ENCODE measurements around the gene ERI3. TPM values are rescaled to one million over a fixed set of nuclear protein-coding genes. Genes with fewer than 3 reads are reported as not detected.

ERI3 gene
- total and polyA plus RNA-seq, 2 of the 4 experiments (the other 2 are of a cell fraction): 56.6 to 70.9 TPM

GRCh38 chr1:44321466-44321865 is 33.6 kb downstream of the ERI3 start:
- Histone ChIP-seq H3K56ac (ENCODE audit: extremely low read depth, insufficient read depth, low read length) (no peak overlapping the region), H3K4me3 (ENCODE audit: insufficient read depth, low read depth, low read length) (no peak overlapping the region), H3K4me1 (ENCODE audit: control insufficient read depth, insufficient read depth, low read length) (peaks cover 2% of the 10 kb centered on the region), H3K9me1 (ENCODE audit: insufficient read depth, low read length) (peaks cover 5% of the 10 kb centered on the region; the same call in 1 of the 2 replicates), H3K9ac (ENCODE audit: low read depth, low read length) (no peak overlapping the region), H2BK20ac (ENCODE audit: low read depth, low read length) (no peak overlapping the region), H3K18ac (ENCODE audit: low read depth, low read length) (no peak overlapping the region), H2BK120ac (ENCODE audit: low read depth, low read length) (no peak overlapping the region), H2BK15ac (ENCODE audit: low read depth, low read length) (no peak overlapping the region), H2AK9ac (replicated peaks; ENCODE audit: low read depth, low read length, poor library complexity) (no peak overlapping the region), H3K23ac (ENCODE audit: low read depth, low read length) (no peak overlapping the region), H2AFZ (replicated peaks; ENCODE audit: low read length, poor library complexity) (no peak overlapping the region), H3K27me3 (ENCODE audit: control insufficient read depth, insufficient read depth, low read length) (no peaks in the 10 kb centered on the region), H3K9me3 (ENCODE audit: control insufficient read depth, insufficient read depth, low read length) (no peaks in the 10 kb centered on the region), H4K20me1 (ENCODE audit: insufficient read depth, low read length) (peaks cover 7% of the 10 kb centered on the region), H3K4ac (ENCODE audit: low read depth, low read length) (no peak overlapping the region), H3K4me2 (ENCODE audit: low read depth, low read length) (no peak overlapping the region), H3K14ac (replicated peaks; ENCODE audit: low read depth, low read length) (no peak overlapping the region), H3K79me1 (ENCODE audit: low read depth in 1 of 2, low read length in 2 of 2) (peaks cover 12 to 13% of the 10 kb centered on the region in 2 experiments; a peak in 3 of 4 replicates), H4K8ac (ENCODE audit: low read depth in 2 of 2, low read length in 2 of 2) (no peak overlapping the region), H3K27ac (ENCODE audit: insufficient read depth, low read length) (no peak overlapping the region), H2AK5ac (ENCODE audit: low read depth, low read length) (no peak overlapping the region), H3K36me3 (ENCODE audit: control insufficient read depth, insufficient read depth, low read length) (peaks cover 12% of the 10 kb centered on the region), H4K5ac (ENCODE audit: low read depth, low read length) (no peak overlapping the region), H4K91ac (ENCODE audit: insufficient read depth, low read depth, low read length) (no peak overlapping the region), H2BK5ac (ENCODE audit: low read depth, low read length, poor library complexity, severe bottlenecking) (no peak overlapping the region)
- TF ChIP-seq NFE2L2 (IDR thresholded peaks at IDR 0.05; ENCODE audit: low read depth, low read length): no peak
- no peak for TF ChIP-seq SMC3 (IDR thresholded peaks at IDR 0.05; ENCODE audit: low read depth, low read length)
- no peak for TF ChIP-seq BHLHE40 (IDR thresholded peaks at IDR 0.05; ENCODE audit: low read depth, low read length)
- no peak for TF ChIP-seq CEBPB (IDR thresholded peaks at IDR 0.05; ENCODE audit: low read depth, low read length)
- TF ChIP-seq MXI1 (IDR thresholded peaks at IDR 0.05; ENCODE audit: borderline replicate concordance, low read depth, low read length): no peak
- no peak for TF ChIP-seq POLR2A (IDR thresholded peaks at IDR 0.05; ENCODE audit: low read depth, low read length)
- no peak for TF ChIP-seq RFX5 (IDR thresholded peaks at IDR 0.05; ENCODE audit: low read depth, low read length)
- no peak for TF ChIP-seq CHD1 (IDR thresholded peaks at IDR 0.05; ENCODE audit: low read depth, low read length)
- no peak for TF ChIP-seq FOS (IDR thresholded peaks at IDR 0.05; ENCODE audit: low read depth, low read length)
- TF ChIP-seq MAZ (IDR thresholded peaks at IDR 0.05; ENCODE audit: borderline replicate concordance, low read depth, low read length): no peak
- TF ChIP-seq RAD21 (IDR thresholded peaks at IDR 0.05; ENCODE audit: low read length): no peak
- TF ChIP-seq MAFK (IDR thresholded peaks at IDR 0.05; ENCODE audit: low read depth, low read length): no peak
- no peak for TF ChIP-seq RCOR1 (IDR thresholded peaks at IDR 0.05; ENCODE audit: insufficient replicate concordance, low read length)
- no peak for TF ChIP-seq USF2 (IDR thresholded peaks at IDR 0.05; ENCODE audit: low read depth, low read length)
- dilution Hi-C loops (cut with HindIII; ENCODE audit: low sequenced_read_pairs, unreplicated experiment) (no loop called here), intact Hi-C loops (cut with micrococcal nuclease) (no loop called here), in situ Hi-C loops (cut with MboI; ENCODE audit: low sequenced_read_pairs) (no loop called here)
- no peak for ATAC-seq (ENCODE audit: low read depth)
- no CpG with 5 or more reads among the region's 2 CpGs for WGBS, 2 experiments (ENCODE audit: extremely low coverage in 2 of 2, insufficient read length in 1 of 2)
- ChIA-PET POLR2A (ENCODE audit: unreplicated experiment) (no interaction called here), CTCF (no interaction called here)
- no peak for DNase-seq
- BruUV-seq (replicated peaks): no TSS peak

All from IMR-90 (cell line).